GM12875 (cell line): ENCODE results near the gene CAMK2D.

Source experiments
- H3K4me3 ChIP-seq: one replicate; pipeline ENCODE4 v1.5.1; 2011; ENCODE audit warnings: low read depth, low read length, control low read depth
- TF ChIP-seq, protein P1 (sequence below): IDR thresholded peaks from 2 replicates; pipeline ENCODE4 v1.5.1; 2011; ENCODE audit warnings: low read depth, mild to moderate bottlenecking, control low read depth, inconsistent platforms, low read length, moderate library complexity, borderline replicate concordance; ENCODE audit not compliant: insufficient read depth

CAMK2D gene

DNA sequence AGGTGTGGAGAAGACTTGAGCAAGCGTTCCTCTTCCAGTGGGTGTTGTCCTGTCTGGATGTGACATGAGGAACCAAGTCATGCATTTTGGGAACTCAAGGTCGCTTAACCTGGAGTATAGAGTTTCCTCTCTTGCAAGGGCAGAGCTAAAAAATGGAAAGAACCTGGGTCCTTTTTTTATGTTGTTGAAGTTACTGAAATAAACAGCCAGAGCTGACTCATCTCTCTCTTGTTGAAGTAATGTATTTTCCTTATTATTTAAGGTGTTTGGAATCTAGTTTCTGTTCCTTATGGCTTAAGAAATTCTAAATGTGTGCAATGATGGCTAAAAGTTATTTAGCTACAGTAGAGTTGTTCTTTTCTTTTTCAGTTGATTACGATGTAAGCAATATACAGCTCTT lies 314.5 kb downstream of the CAMK2D start:
- no peak overlapping the region for H3K4me3 ChIP-seq
- TF ChIP-seq, protein P1, sequence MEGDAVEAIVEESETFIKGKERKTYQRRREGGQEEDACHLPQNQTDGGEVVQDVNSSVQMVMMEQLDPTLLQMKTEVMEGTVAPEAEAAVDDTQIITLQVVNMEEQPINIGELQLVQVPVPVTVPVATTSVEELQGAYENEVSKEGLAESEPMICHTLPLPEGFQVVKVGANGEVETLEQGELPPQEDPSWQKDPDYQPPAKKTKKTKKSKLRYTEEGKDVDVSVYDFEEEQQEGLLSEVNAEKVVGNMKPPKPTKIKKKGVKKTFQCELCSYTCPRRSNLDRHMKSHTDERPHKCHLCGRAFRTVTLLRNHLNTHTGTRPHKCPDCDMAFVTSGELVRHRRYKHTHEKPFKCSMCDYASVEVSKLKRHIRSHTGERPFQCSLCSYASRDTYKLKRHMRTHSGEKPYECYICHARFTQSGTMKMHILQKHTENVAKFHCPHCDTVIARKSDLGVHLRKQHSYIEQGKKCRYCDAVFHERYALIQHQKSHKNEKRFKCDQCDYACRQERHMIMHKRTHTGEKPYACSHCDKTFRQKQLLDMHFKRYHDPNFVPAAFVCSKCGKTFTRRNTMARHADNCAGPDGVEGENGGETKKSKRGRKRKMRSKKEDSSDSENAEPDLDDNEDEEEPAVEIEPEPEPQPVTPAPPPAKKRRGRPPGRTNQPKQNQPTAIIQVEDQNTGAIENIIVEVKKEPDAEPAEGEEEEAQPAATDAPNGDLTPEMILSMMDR: no peak

DNA sequence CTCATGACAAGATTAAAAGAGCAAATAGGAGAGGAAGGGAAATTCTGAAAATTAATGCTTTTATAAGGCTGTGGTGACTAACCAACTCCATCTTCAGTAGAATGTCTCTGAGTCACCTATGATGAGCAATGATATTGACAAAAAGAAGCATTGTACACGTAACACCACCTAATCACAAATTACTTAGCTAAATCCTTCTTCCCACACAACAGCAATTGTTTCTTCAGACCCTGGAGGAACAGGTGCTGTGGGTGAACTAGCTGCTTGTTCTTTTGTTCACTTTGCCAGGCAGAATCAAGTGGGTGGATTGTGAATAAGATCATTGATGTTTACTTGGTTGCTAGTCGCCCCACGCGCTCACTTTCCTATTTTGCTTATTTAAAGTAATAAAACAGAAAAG lies 315.5 kb downstream of the CAMK2D start:
- TF ChIP-seq, protein P1: no peak
- no peak overlapping the region for H3K4me3 ChIP-seq

DNA sequence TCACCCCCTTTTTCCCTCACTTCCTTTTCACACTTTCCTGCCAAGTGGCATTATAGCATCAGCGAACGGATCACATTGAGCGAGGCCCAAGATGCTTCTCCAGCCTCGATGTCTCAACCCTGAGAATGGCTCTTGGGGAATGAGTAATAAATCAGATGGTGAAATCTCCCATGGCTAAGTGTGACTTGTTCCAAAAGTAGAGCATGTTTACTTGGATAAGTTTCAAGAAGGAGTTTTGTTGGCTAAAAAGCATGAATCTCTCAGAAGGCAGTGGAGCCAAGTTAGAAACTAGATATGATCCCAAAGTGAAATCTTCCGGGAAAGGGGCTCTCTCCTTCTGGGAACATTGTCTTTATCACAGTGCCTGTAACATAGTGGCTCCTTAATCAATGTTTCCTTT lies 316.3 kb downstream of the CAMK2D start:
- TF ChIP-seq, protein P1: no peak
- H3K4me3 ChIP-seq: no peak overlapping the region

DNA sequence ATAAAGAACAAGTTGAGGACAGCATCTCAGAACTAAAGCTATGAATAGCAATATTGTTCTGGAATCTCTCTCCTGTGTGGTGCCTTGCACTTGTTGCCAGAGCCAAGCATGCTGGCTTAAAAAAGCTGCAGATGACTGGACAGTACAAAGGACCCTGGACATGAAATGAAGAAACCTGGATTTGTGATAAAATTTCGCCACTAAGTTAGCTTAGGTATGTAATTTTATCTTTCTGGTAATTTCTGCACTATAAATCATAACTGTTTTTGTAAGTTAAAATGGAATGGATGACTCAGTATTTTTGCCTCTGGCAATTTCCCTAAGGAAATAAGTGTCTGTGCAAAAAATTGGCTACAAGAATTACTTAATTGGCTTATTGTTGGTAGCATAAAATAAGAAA lies 317.2 kb downstream of the CAMK2D start:
- TF ChIP-seq, protein P1: no peak
- H3K4me3 ChIP-seq: no peak overlapping the region

DNA sequence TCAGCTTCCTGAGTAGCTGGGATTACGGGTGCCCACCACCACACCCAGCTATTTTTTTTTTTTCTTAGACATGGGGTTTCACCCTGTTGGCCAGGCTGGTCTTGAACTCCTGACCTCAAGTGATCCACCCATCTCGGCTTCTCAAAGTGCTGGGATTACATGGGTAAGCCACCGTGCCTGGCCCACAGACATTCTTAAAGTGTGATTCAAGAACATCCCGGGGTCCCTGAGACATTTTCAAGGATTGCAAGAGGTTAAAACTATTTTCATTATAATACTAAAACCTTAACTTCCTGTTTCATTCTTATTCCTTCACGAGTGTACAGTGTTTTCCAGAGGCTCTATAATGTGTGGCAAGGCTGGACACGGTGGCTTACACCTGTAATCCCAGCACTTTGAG lies 318.7 kb downstream of the CAMK2D start:
- TF ChIP-seq, protein P1: no peak
- H3K4me3 ChIP-seq: no peak overlapping the region

DNA sequence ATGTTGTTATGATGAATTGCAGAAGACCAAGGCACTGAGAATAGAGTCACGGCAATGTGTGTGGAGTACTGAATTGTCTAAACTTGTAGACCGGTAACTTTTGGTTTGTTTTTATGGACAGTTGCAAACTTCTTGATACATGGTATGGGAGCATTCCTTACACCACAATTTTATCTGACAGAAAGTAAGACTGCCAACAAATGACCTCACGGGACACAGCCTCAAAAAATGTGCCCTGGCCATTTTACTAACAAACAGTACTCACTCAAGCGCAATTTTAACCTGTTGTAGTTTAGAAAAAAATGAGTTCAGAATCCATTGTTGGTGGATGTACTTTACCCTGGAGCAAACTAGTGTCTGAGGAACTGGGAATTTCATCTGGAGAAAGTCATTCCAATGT lies 321.2 kb downstream of the CAMK2D start:
- TF ChIP-seq, protein P1: no peak
- no peak overlapping the region for H3K4me3 ChIP-seq

DNA sequence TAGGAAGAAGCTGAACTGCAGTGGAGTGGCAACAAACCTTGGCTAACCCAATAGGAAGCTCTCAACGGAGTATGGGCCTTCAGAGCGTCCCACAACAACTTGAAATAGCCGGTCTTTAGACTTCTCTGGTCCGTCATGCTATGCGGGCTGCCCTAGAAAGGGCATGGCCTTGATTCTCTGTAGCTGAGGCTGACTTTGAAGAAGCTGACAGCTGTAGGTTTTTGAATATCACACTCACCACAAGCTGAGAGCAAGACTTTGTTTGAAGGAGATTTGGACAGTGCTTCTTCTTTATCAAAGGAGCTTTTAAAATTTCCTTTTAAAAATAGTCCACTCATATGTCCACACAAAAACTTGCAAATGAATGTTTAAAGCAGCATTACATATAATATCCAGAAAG lies 322.9 kb downstream of the CAMK2D start:
- no peak overlapping the region for H3K4me3 ChIP-seq
- TF ChIP-seq, protein P1: no peak
